Calu3 (cell line): ENCODE data around the gene CAV3. TPM values are rescaled to one million over a fixed set of nuclear protein-coding genes. Genes with fewer than 3 reads are reported as not detected.

Experiments used
- BruUV-seq: library from RNA; stranded (reverse); fragments of 400-500 nt; replicated peaks from 2 replicates; lab custom pipeline; 2021; lab: Mats Ljungman, UMichigan
- CTCF ChIA-PET: fragments of 300-600 bp; sonication (Branson Sonifier 250); formaldehyde crosslinking; loops from one replicate; lab custom pipeline; 2022; ENCODE audit warnings: antibody characterized with exemption; lab: Charles Lee
- DNase-seq: peaks from one replicate; pipeline ENCODE4 v3.0.0; 2022
- H3K27ac Mint-ChIP-seq: one replicate; pipeline ENCODE4 v1.8.0; 2022; ENCODE audit warnings: mixed read lengths; ENCODE audit not compliant: unreplicated experiment
- H3K27me3 Mint-ChIP-seq: one replicate; pipeline ENCODE4 v1.8.0; 2022; ENCODE audit warnings: mixed read lengths; ENCODE audit not compliant: unreplicated experiment
- H3K36me3 Mint-ChIP-seq: one replicate; pipeline ENCODE4 v1.8.0; 2022; ENCODE audit warnings: mild to moderate bottlenecking, moderate library complexity, mixed read lengths; ENCODE audit not compliant: insufficient read depth, unreplicated experiment
- H3K4me1 Mint-ChIP-seq: one replicate; pipeline ENCODE4 v1.8.0; 2022; ENCODE audit warnings: mild to moderate bottlenecking, low read depth, mixed read lengths; ENCODE audit not compliant: unreplicated experiment
- H3K4me3 Mint-ChIP-seq: one replicate; pipeline ENCODE4 v1.8.0; 2022; ENCODE audit warnings: mild to moderate bottlenecking, low read depth, moderate library complexity, mixed read lengths; ENCODE audit not compliant: unreplicated experiment
- H3K9me3 Mint-ChIP-seq: one replicate; pipeline ENCODE4 v1.8.0; 2022; ENCODE audit warnings: low read depth, mixed read lengths; ENCODE audit not compliant: unreplicated experiment
- intact Hi-C: fragments of 100-400 bp; cut with micrococcal nuclease; formaldehyde crosslinking; loops from one replicate; pipeline ENCODE4 v1.10.0; 2022; ENCODE audit not compliant: unreplicated experiment
- total RNA-seq: library from RNA; stranded (reverse); gene quantifications from 2 replicates; pipeline ENCODE4 v1.2.3, GENCODE V29; 2022
- TF ChIP-seq, protein P1 (sequence below): fragments of 200-600 bp; IDR thresholded peaks from one replicate; pipeline ENCODE4 v1.8.0; 2022; ENCODE audit warnings: antibody characterized with exemption; ENCODE audit not compliant: unreplicated experiment

CAV3 gene
- total RNA-seq, 1 experiment from 2014 or later = not detected

DNA sequence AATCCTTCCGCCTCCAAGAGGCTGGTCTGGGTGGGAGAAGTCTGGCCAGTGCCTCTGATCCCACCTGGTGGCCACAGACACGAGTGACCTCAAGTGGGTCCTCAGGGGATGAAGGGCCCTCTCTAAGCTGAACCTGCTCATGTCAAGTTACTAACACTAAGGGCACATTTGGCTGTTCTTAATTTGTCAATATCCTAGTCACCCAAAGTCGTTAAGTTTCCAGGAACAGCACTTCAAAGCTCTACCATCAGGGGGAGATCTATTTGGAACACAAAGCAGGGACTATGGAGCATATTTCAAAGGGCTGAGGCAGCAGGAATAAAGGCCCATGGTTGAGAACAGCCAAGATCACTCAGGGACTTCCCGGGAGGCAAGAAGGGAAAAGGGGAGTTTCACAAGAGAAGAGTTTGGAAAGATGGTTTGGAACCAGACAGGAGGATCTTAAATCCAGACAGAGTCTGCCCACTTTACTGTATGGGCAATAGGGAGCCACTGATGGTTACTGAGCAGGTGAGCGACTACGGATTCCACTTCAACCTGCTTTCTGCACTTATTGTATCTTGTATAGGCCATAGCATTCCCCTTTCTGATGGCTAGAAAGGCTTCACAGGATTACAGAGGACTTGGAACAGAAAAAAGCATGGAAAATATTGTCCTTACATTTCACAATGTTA, 22.1 kb downstream of the CAV3 start:
- intact Hi-C loops = no loop called here
- CTCF ChIA-PET = no interaction called here
- BruUV-seq = no TSS peak
- Mint-ChIP-seq H3K27ac (no peak overlapping the region), H3K4me3 (no peak overlapping the region), H3K27me3 (no peaks in the 10 kb centered on the region), H3K36me3 (no peaks in the 10 kb centered on the region), H3K4me1 (no peaks in the 10 kb centered on the region), H3K9me3 (no peaks in the 10 kb centered on the region)
- no peak for DNase-seq
- TF ChIP-seq, protein P1, sequence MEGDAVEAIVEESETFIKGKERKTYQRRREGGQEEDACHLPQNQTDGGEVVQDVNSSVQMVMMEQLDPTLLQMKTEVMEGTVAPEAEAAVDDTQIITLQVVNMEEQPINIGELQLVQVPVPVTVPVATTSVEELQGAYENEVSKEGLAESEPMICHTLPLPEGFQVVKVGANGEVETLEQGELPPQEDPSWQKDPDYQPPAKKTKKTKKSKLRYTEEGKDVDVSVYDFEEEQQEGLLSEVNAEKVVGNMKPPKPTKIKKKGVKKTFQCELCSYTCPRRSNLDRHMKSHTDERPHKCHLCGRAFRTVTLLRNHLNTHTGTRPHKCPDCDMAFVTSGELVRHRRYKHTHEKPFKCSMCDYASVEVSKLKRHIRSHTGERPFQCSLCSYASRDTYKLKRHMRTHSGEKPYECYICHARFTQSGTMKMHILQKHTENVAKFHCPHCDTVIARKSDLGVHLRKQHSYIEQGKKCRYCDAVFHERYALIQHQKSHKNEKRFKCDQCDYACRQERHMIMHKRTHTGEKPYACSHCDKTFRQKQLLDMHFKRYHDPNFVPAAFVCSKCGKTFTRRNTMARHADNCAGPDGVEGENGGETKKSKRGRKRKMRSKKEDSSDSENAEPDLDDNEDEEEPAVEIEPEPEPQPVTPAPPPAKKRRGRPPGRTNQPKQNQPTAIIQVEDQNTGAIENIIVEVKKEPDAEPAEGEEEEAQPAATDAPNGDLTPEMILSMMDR = peak; percentile 40

DNA sequence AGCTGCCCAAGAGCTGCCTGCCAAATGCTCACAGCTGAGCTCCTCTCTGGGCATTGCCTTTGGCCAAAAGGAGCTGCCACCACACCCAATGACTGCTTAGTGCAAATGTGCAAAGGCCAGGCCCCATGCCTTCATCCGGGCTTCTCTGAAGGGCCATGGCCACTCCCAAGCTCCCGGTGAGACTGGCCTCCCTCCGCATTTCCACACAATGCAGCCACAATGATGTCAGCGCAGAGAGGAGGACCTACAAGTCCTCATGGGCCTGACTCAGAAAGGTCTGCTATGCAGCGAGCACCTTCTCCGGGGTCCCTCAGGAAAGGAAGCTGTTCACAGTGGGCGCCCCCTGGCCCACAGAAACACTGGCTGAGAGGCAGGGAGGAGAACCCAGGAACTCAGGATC, 23.1 kb downstream of the CAV3 start:
- H3K27ac Mint-ChIP-seq = no peak overlapping the region
- no peaks in the 10 kb centered on the region for H3K27me3 Mint-ChIP-seq
- TF ChIP-seq, protein P1 = no peak
- DNase-seq = no peak
- H3K4me3 Mint-ChIP-seq = no peak overlapping the region
- CTCF ChIA-PET = no interaction called here
- H3K4me1 Mint-ChIP-seq = no peaks in the 10 kb centered on the region
- intact Hi-C loops = no loop called here
- H3K36me3 Mint-ChIP-seq = no peaks in the 10 kb centered on the region
- BruUV-seq = no TSS peak
- no peaks in the 10 kb centered on the region for H3K9me3 Mint-ChIP-seq

DNA sequence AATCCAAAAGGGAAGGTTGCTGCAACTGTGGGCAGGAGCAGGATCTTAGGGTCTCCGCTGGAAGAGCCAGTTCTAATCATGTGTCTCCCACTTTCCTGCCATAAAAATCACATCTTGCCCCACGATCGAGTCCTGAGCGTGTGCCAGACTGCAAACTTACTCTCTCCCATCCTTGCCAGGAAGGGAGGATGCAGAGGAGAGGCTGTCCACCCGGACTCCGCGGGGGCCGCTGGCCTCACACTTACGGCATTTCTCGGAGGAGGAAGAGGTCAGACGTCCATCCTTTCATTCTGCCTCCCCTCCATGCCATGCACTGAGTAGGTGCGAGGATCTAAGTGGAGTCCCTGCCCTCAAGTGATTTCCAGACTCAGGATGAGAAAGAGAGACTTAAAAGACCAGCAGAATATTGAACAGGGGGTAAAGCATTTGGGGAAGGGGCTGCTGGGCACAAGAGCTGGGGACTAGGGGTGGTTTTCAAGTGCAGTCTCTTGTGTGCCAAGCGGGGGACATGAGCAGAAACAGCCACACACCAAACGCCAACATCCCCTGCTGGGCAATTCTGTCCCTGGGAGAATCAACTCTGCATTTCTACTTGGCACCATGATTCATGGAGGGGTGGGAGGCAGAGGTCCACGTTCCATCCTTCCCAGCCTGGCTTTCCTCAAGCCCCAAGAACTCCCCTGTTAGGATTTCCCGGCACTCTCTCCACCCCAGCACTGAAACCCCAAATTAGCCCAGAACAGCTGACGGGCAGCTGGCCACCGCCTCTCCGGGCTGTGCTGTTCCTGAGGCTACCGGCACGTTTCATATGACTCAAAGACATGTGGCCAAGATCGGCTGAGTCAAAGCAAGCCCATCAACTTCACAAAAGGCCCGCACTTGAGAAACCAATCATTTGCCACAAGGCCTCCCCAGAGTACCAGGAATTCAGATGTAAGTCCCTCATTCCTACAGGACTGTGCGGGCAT, 24.2 kb downstream of the CAV3 start:
- BruUV-seq = no TSS peak
- no peaks in the 10 kb centered on the region for H3K27me3 Mint-ChIP-seq
- no peak overlapping the region for H3K27ac Mint-ChIP-seq
- H3K4me3 Mint-ChIP-seq = no peak overlapping the region
- TF ChIP-seq, protein P1 = no peak
- no peaks in the 10 kb centered on the region for H3K4me1 Mint-ChIP-seq
- CTCF ChIA-PET = no interaction called here
- H3K9me3 Mint-ChIP-seq = no peaks in the 10 kb centered on the region
- DNase-seq = no peak
- intact Hi-C loops = no loop called here
- H3K36me3 Mint-ChIP-seq = no peaks in the 10 kb centered on the region

DNA sequence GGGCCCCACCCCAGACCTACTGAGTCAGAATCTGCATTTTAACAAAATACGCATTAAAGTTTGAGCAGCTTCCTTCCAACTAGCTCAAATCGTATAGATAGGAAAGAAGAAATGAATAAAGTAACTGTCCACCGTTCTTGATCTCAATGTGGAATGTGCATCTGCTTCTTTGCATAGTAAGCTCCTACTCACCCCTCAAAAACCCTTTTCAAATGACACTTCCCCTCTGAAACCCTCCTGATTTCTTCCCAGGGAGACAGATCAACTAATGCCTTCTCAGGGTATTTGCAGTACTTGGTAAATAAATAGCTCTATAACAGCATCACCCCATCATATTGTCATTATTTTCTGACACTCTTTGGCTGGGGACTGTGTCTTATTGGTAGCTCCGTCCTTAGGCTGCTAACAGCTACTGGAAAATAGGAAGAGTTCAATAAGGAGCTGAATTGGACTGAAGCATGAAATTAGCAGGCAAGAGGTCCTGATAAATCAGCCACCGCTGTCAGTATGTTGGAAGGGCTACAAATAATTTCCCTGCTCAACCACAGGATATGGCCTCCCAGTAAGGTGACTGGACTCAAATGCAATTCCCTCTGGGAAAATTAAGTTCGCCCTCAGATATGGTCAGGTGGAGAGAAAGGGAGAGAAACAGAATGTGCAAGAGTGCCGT, 25.6 kb downstream of the CAV3 start:
- H3K4me1 Mint-ChIP-seq = no peaks in the 10 kb centered on the region
- no peaks in the 10 kb centered on the region for H3K36me3 Mint-ChIP-seq
- no peaks in the 10 kb centered on the region for H3K9me3 Mint-ChIP-seq
- CTCF ChIA-PET = interaction anchor here (1.5 kb wide), 1 partner anchor 10 kb away, joined by 6 read pairs; the partner anchor contains the start of gene OXTR
- H3K27me3 Mint-ChIP-seq = no peaks in the 10 kb centered on the region
- no peak overlapping the region for H3K27ac Mint-ChIP-seq
- TF ChIP-seq, protein P1 = no peak
- no peak for DNase-seq
- H3K4me3 Mint-ChIP-seq = no peak overlapping the region
- BruUV-seq = no TSS peak
- intact Hi-C loops = no loop called here
